Measurements from ENCODE around the gene ANO5. TPM values are rescaled to one million over a fixed set of nuclear protein-coding genes. Genes with fewer than 3 reads are reported as not detected.
A peak's percentile ranks its signal among the peaks of the same experiment; 100 is the strongest.
"Not testable (repeated sequence)": the region's sequence is repeated elsewhere in the genome, so short reads cannot be mapped to it uniquely, and the experiment has no call there.

ANO5 gene
- total RNA-seq, 1 donor from 2014 or later: 1.2 TPM

DNA sequence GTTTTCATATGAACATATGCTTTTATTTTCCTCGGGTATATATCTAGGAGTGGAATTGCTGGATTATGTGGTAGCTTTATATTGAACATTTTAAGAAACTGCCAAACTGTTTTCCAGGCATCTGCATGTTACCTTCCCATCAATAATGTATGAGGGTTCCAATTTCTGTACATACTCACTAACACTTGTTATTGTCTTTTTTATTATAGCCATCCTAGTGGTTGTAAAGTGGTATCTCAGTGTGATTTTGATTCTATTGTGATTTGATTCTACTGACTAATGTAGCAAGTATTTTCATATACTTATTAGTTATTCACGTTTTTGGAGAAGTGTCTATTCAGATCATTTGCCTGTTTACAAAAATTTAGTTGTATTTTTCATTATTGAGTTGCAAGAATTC, 2.0 kb downstream of the ANO5 start:
- intact Hi-C loops (cut with DNase I): no loop called here
- ATAC-seq (no peak), DNase-seq (ENCODE audit: low spot score) (no peak)

DNA sequence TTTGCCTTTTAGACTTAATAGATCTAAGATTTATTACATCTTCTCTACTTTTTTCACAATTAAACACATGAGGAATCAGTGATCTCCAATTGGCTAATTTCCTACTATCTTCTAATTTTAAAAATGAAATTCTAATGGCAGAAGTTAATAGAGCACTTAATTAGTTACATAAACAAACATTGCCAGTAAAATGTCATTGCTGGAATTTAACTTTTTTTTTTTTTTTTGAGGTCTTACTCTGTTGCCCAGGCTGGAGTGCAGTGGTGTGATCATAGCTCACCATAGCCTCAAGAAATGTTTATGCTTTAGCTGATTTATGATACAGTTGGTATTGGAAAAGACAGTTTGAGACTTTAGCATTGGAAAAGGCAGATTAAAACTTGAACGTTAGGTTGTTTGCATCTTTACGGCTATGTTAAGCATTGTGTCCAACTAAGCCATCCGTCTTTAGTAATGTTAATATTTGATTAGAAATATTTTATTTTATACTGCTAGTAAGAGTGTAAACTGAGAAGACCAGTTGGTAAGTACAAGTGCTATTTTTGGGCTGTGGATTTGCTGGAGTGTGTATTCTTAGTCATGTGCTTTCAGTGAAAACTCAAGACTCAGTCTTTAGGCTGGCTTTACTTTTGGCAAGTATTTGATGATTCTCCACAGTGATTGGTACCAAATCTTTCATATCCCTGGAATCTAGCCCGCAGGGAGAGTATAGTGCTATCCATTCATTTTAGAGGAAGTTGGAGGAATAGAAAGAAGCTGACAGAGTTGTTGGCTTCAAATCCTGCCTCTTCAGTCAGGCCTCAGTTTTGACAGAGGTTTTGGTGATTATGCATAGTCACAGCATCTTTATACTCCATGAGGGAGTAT, 4.5 kb downstream of the ANO5 start:
- DNase-seq (ENCODE audit: low spot score) (no peak), ATAC-seq (no peak)
- intact Hi-C loops (cut with DNase I): no loop called here

DNA sequence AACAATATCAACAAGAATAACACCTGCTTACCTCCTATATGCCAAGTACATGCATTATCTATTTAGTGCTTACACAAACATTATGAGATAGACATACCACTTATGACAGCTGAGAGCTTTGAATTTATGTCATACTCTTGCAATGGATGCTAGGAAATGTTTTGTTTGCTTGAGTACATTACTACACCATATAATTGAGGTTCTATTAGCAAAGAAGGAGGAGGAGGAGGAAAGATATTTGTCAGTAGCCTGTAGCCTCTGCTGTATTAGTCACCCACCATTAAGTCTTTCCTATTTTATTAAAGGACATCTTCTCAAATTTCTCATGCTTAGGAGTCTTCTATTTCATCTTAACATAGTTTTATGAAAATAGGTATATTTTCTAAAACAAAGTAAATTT, 6.4 kb downstream of the ANO5 start:
- ATAC-seq (no peak), DNase-seq (ENCODE audit: low spot score) (no peak)
- intact Hi-C loops (cut with DNase I): no loop called here

DNA sequence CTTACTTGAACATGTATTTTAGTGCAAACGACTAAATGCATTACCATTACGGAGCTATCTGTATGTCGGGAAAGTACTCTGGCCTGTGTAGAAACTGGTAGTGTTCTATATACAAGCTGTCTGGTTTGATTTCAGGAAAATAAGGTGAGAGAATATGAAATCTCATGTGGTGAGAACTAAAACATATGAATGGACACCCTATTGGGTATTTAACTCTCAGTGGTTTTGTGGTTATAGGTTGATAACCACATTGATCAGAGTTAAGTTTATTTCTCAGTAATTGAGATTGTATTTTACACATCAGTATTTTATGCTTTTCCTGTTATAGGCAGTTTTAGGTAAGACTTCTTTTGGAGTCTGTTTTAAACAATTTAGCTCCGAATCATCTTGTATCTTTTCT, 10.4 kb downstream of the ANO5 start:
- intact Hi-C loops (cut with DNase I): no loop called here
- ATAC-seq (no peak), DNase-seq (ENCODE audit: low spot score) (no peak)

GRCh38 chr11:22207162-22207561, 14.3 kb downstream of the ANO5 start:
- no peak for ATAC-seq
- intact Hi-C loops (cut with DNase I): no loop called here
- no peak for DNase-seq (ENCODE audit: low spot score)

DNA sequence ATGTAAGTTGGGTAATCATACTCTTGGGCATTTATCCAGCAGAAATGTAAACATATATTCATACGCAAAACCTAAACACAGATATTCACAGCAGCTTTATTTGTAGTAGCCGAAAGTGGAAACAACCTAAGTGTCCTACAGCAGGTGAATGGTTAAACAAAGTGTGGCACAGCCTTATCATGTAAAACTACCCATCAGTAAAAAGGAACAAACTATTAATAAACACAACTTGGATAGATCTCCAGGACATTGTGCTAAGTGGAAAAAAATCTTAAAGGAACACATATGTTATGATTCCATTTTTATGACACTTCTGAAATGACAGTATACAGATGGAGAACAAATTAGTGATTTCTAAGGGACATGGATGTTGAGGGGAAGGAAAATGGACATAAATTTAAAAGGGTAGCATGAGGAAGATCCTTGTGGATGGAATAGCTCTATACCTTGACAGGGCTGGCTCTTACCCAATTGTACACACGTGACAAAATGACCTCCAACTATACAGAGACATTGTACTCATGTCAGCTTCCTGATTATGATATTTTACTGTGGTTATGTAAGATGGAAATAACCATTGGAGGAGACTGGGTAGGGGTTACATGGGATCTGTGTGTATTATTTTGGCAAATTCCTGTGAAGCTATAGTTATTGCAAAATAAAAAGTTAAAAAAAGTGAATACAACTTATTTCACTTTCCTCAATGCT, 15.4 kb downstream of the ANO5 start:
- intact Hi-C loops (cut with DNase I): no loop called here
- ATAC-seq: no peak
- no peak for DNase-seq (ENCODE audit: low spot score)

DNA sequence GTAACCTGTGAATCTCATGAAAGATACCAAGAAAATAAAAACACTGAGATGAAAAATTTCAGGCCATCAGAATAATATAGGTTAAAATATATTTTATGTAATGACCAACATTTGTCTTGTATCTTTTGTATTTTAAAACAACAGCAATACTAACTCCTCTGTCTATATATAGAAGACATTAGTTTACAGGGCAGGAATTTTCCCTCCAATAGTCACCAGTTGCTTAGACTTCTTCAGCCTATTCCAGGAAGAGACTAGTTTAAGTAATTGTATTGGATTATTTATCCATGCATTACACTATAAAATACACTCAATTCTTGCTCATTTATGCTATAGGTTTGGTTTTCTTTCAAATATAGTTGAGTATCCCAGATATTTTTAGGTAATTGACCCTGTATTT, 24.1 kb downstream of the ANO5 start:
- DNase-seq (ENCODE audit: low spot score): no peak
- no peak for ATAC-seq
- intact Hi-C loops (cut with DNase I): no loop called here

GRCh38 chr11:22221143-22221542, 28.3 kb downstream of the ANO5 start:
- ATAC-seq (no peak), DNase-seq (ENCODE audit: low spot score) (no peak)
- intact Hi-C loops (cut with DNase I): no loop called here

- no peak for ATAC-seq
- intact Hi-C loops (cut with DNase I): no loop called here
- DNase-seq (ENCODE audit: low spot score): no peak
Observed at GRCh38 chr11:22225190-22225589, 32.3 kb downstream of the ANO5 start.

- ATAC-seq: no peak
- DNase-seq (ENCODE audit: low spot score): no peak
- intact Hi-C loops (cut with DNase I): no loop called here
Observed at GRCh38 chr11:22234743-22235142, 41.9 kb downstream of the ANO5 start.

GRCh38 chr11:22244986-22245592, 52.2 kb downstream of the ANO5 start:
- DNase-seq (ENCODE audit: low spot score): no peak
- peak; percentile 66 for ATAC-seq
- intact Hi-C loops (cut with DNase I): no loop called here

GRCh38 chr11:22246992-22247391, 54.1 kb downstream of the ANO5 start:
- intact Hi-C loops (cut with DNase I): no loop called here
- no peak for ATAC-seq
- DNase-seq (ENCODE audit: low spot score): no peak

- intact Hi-C loops (cut with DNase I): no loop called here
- DNase-seq (ENCODE audit: low spot score) (no peak), ATAC-seq (no peak)
Observed at GRCh38 chr11:22249871-22250270, 57.0 kb downstream of the ANO5 start.

- intact Hi-C loops (cut with DNase I): no loop called here
- ATAC-seq: no peak
- no peak for DNase-seq (ENCODE audit: low spot score)
Observed at GRCh38 chr11:22256876-22257275, 64.0 kb downstream of the ANO5 start.

GRCh38 chr11:22263613-22264012, 70.7 kb downstream of the ANO5 start:
- ATAC-seq: no peak
- intact Hi-C loops (cut with DNase I): no loop called here

DNA sequence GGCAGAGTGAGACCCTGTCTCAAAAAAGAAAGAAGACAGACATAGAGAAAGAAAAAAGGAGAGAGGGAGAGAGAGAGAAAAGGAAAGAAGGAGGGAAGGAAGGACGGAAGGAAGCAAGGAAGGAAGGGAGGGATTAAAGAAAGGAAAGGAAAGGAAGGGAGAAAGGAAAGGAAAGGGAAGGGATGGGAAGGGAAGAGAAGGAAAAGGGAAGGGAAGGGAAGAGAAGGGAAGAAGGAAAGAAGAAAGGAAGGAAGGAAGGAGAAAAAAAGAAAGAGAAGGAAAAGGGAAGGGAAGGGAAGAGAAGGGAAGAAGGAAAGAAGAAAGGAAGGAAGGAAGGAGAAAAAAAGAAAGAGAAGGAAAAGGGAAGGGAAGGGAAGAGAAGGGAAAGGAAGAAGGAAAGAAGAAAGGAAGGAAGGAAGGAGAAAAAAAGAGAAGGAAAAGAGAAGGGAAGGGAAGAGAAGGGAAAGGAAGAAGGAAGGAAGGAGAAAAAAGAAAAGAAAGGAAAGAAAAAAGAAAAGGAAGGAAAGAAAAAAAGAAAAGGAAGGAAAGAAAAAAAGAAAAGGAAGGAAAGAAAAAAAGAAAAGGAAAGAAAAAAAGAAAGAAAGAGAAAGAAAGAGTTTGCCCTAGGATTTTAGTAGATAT, 76.2 kb downstream of the ANO5 start:
- ATAC-seq; DNase-seq (ENCODE audit: low spot score); intact Hi-C loops (cut with DNase I): not testable (repeated sequence)

More at GRCh38 chr11:22263613-22264012, 70.7 kb downstream of the ANO5 start:
- no peak for DNase-seq (ENCODE audit: low spot score)

- intact Hi-C loops (cut with DNase I): no loop called here
- ATAC-seq: no peak
- DNase-seq (ENCODE audit: low spot score): no peak
Observed at GRCh38 chr11:22273781-22274180, 80.9 kb downstream of the ANO5 start.

DNA sequence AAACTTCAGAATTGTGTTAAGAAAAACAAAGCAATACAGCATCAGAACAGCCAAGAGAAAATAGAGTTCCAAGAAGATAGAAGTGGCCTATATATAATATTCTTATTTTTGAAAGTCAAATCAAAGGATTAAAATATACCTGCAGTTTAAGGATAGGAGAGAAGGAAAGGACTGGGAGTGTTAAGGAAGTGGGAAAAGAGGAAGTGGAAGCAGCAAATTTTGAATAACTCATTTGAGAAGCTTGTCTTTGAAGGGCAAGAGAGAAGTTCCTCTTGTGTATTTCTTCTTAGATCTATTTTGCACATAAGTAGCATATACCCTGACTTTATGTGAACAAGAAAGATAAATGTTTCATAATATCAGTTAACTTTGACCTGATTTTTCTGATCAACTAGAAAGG, 82.7 kb downstream of the ANO5 start:
- ATAC-seq: no peak
- no peak for DNase-seq (ENCODE audit: low spot score)
- intact Hi-C loops (cut with DNase I): no loop called here

DNA sequence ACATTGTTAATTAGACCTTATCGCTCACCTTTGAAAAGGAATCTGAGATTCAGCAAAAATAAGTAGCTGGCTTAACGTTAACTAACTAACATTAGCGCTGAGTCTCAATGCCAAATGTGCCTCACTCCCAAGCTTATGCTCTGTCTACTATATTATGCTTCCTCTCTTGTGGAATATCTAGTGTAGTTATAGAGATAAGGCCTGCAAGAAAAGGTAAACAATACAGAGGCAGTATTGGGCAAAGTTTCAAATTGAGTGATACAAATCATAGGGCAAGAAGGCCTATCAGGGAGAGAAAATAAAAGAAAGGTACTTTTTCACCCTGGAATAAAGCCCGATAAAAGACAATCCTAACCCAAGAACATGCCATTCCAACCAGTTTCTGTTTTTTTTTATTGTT, 83.7 kb downstream of the ANO5 start:
- DNase-seq (ENCODE audit: low spot score) (no peak), ATAC-seq (no peak)
- intact Hi-C loops (cut with DNase I): no loop called here

- ATAC-seq; DNase-seq (ENCODE audit: low spot score); intact Hi-C loops (cut with DNase I): not testable (repeated sequence)
Observed at GRCh38 chr11:22284991-22285390, 92.1 kb downstream of the ANO5 start.

Measured in sciatic nerve (tissue), 2 donors.